Fibroblast of skin of scalp (primary cell): Measurements from ENCODE around the gene ESYT3.
"Not testable (repeated sequence)": the region's sequence is repeated elsewhere in the genome, so short reads cannot be mapped to it uniquely, and the experiment has no call there.

Experiments used
- DNase-seq: peaks from one replicate; pipeline ENCODE4 v3.0.0-alpha.2; 2013

Gene ESYT3

GRCh38 chr3:138443091-138443490, 8.7 kb downstream of the ESYT3 start:
- no peak for DNase-seq

GRCh38 chr3:138443521-138444503, 9.4 kb downstream of the ESYT3 start:
- no peak for DNase-seq

GRCh38 chr3:138445236-138445635, 10.8 kb downstream of the ESYT3 start:
- DNase-seq = no peak

- DNase-seq = no peak
Measured at GRCh38 chr3:138445654-138446053, 11.2 kb downstream of the ESYT3 start.

- DNase-seq = no peak
Measured at GRCh38 chr3:138448631-138449030, 14.2 kb downstream of the ESYT3 start.

- no peak for DNase-seq
Measured at GRCh38 chr3:138449490-138449889, 15.1 kb downstream of the ESYT3 start.

- no peak for DNase-seq
Measured at GRCh38 chr3:138450181-138450580, 15.8 kb downstream of the ESYT3 start.

GRCh38 chr3:138450704-138451424, 16.4 kb downstream of the ESYT3 start:
- DNase-seq = no peak

GRCh38 chr3:138451595-138452162, 17.3 kb downstream of the ESYT3 start:
- DNase-seq = no peak

GRCh38 chr3:138452436-138452835, 18.0 kb downstream of the ESYT3 start:
- no peak for DNase-seq

- not testable (repeated sequence) for DNase-seq
Measured at GRCh38 chr3:138453940-138454339, 19.5 kb downstream of the ESYT3 start.

- DNase-seq = no peak
Measured at GRCh38 chr3:138455801-138456716, 21.6 kb downstream of the ESYT3 start.

GRCh38 chr3:138456961-138457862, 22.8 kb downstream of the ESYT3 start:
- no peak for DNase-seq

- DNase-seq = no peak
Measured at GRCh38 chr3:138457863-138458735, 23.7 kb downstream of the ESYT3 start.

GRCh38 chr3:138458774-138459499, 24.5 kb downstream of the ESYT3 start:
- no peak for DNase-seq

- DNase-seq = no peak
Measured at GRCh38 chr3:138459619-138460535, 25.5 kb downstream of the ESYT3 start.

GRCh38 chr3:138460536-138461205, 26.3 kb downstream of the ESYT3 start:
- no peak for DNase-seq

GRCh38 chr3:138461246-138461645, 26.8 kb downstream of the ESYT3 start:
- DNase-seq = no peak
